SK-N-SH (cell line): ENCODE results near the gene NIF3L1.

ENCODE experiments used
- EP300 ChIP-seq, 2 experiments: IDR thresholded peaks; 2 replicates each; pipeline versions ENCODE4 v1.4.0 to v1.6.1; 2012; ENCODE audit warnings: borderline replicate concordance in 1 of 2, low read depth in 1 of 2, low read length in 1 of 2
- PBX3 ChIP-seq: IDR thresholded peaks from 2 replicates; pipeline ENCODE4; 2012
- POLR2AphosphoS5 ChIP-seq: IDR thresholded peaks from 2 replicates; pipeline ENCODE4 v1.6.1; 2012; ENCODE audit warnings: low read depth, low read length
- RFX5 ChIP-seq: IDR thresholded peaks from 2 replicates; pipeline ENCODE4 v1.6.1; 2012; ENCODE audit warnings: mild to moderate bottlenecking, improper control_type of control experiment, low read length
- SIN3A ChIP-seq: IDR thresholded peaks from 2 replicates; pipeline ENCODE4 v1.6.1; 2012; ENCODE audit warnings: low read depth, mild to moderate bottlenecking, low read length, moderate library complexity, borderline replicate concordance
- SMC3 ChIP-seq: IDR thresholded peaks from 2 replicates; pipeline ENCODE4 v1.6.1; 2012; ENCODE audit warnings: low read depth, low read length, improper control_type of control experiment
- TF ChIP-seq, protein P1 (sequence below): fragments of 200-600 bp; sonication (generic); IDR thresholded peaks from 2 replicates; pipeline ENCODE4 v1.6.1; 2017; ENCODE audit warnings: antibody characterized with exemption, mild to moderate bottlenecking, moderate library complexity
- TF ChIP-seq, protein P2 (sequence below): IDR thresholded peaks from 2 replicates; pipeline ENCODE4 v1.4.0; 2012; ENCODE audit warnings: low read depth

GRCh38 chr2:200863782-200864175, 25.4 kb upstream of the NIF3L1 start:
- TF ChIP-seq, protein P1, sequence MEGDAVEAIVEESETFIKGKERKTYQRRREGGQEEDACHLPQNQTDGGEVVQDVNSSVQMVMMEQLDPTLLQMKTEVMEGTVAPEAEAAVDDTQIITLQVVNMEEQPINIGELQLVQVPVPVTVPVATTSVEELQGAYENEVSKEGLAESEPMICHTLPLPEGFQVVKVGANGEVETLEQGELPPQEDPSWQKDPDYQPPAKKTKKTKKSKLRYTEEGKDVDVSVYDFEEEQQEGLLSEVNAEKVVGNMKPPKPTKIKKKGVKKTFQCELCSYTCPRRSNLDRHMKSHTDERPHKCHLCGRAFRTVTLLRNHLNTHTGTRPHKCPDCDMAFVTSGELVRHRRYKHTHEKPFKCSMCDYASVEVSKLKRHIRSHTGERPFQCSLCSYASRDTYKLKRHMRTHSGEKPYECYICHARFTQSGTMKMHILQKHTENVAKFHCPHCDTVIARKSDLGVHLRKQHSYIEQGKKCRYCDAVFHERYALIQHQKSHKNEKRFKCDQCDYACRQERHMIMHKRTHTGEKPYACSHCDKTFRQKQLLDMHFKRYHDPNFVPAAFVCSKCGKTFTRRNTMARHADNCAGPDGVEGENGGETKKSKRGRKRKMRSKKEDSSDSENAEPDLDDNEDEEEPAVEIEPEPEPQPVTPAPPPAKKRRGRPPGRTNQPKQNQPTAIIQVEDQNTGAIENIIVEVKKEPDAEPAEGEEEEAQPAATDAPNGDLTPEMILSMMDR, result no peak
- no peak for TF ChIP-seq SIN3A
- TF ChIP-seq, protein P2, sequence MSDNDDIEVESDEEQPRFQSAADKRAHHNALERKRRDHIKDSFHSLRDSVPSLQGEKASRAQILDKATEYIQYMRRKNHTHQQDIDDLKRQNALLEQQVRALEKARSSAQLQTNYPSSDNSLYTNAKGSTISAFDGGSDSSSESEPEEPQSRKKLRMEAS, result 0 out of 2 replicates have a peak, but pooled peaks have one; percentile 24
- no peak for TF ChIP-seq RFX5
- TF ChIP-seq EP300 (IDR thresholded peaks at IDR 0.05; ENCODE audit: borderline replicate concordance in 1 of 2, low read depth in 1 of 2, low read length in 1 of 2), result no peak
- no peak for TF ChIP-seq POLR2AphosphoS5
- no peak for TF ChIP-seq SMC3
- no peak for TF ChIP-seq PBX3
